Stimulated activated CD4-positive, alpha-beta T cell treated with anti-CD3 and anti-CD28 coated beads, Interleukin-1b, Interleukin-23, amount 100 ng/mL, for 24 hours (primary cell): ENCODE results near the gene SH2D7.

Experiments
- DNase-seq, 4 experiments: peaks; one replicate each; pipeline ENCODE4 v3.0.0-alpha.2; 2020; ENCODE audit warnings: low read depth in 4 of 4, low spot score in 1 of 4

SH2D7 gene

GRCh38 chr15:78103406-78104118 is 11.2 kb downstream of the SH2D7 start:
- DNase-seq: peak in 2 of 4 experiments; percentile 18 to 43

- no peak for DNase-seq
These were observed 11.7 kb downstream of the SH2D7 start for GRCh38 chr15:78104119-78104479.

GRCh38 chr15:78104566-78105475 is 12.5 kb downstream of the SH2D7 start:
- DNase-seq: no peak

GRCh38 chr15:78105476-78106241 is 13.3 kb downstream of the SH2D7 start:
- no peak for DNase-seq

GRCh38 chr15:78107471-78107870 is 15.1 kb downstream of the SH2D7 start:
- no peak for DNase-seq

- DNase-seq: peak; percentile 61 to 73 (median 64)
These were observed 16.1 kb downstream of the SH2D7 start for GRCh38 chr15:78108300-78109084.

GRCh38 chr15:78109156-78109555 is 16.8 kb downstream of the SH2D7 start:
- DNase-seq: no peak

GRCh38 chr15:78110096-78110495 is 17.7 kb downstream of the SH2D7 start:
- no peak for DNase-seq

GRCh38 chr15:78110916-78111475 is 18.6 kb downstream of the SH2D7 start:
- DNase-seq: no peak

- DNase-seq: no peak
These were observed 19.4 kb downstream of the SH2D7 start for GRCh38 chr15:78111788-78112187.

- DNase-seq: no peak
These were observed 20.2 kb downstream of the SH2D7 start for GRCh38 chr15:78112551-78112950.

- DNase-seq: no peak
These were observed 28.2 kb downstream of the SH2D7 start for GRCh38 chr15:78120523-78120922.

- no peak for DNase-seq
These were observed 32.9 kb downstream of the SH2D7 start for GRCh38 chr15:78125267-78125666.

GRCh38 chr15:78127882-78128281 is 35.5 kb downstream of the SH2D7 start:
- DNase-seq: no peak

GRCh38 chr15:78129077-78129750 is 36.9 kb downstream of the SH2D7 start:
- no peak for DNase-seq

- DNase-seq: no peak
These were observed 37.5 kb downstream of the SH2D7 start for GRCh38 chr15:78129751-78130287.

- DNase-seq: peak in 1 of 4 experiments; percentile 28
These were observed 38.3 kb downstream of the SH2D7 start for GRCh38 chr15:78130466-78131294.

- peak in 3 of 4 experiments; percentile 33 to 71 (median 55) for DNase-seq
These were observed 39.1 kb downstream of the SH2D7 start, which contains the start of gene CIB2 for GRCh38 chr15:78131295-78132061. Gene CIB2 (minus strand): TSS chr15:78131445. CDS start chr15:78131215, 230 bp downstream.
